Peyer's patch (tissue), 4 donors: ENCODE measurements around the gene GRB14.

Experiments
- POLR2A ChIP-seq, 2 donors: fragments of 450-650 bp; IDR thresholded peaks; one replicate each; pipeline ENCODE4 v1.5.1; 2017; ENCODE audit warnings: antibody characterized with exemption in 2 of 2, mild to moderate bottlenecking in 2 of 2, moderate library complexity in 2 of 2
- TF ChIP-seq, protein P1 (sequence below), 6 experiments: fragments of 450-650 bp in 4 of 6; fragments of 200-600 bp in 2 of 6; sonication (generic) in 1 of 6; IDR thresholded peaks; one replicate each; pipeline ENCODE4 v1.5.1; 2017 to 2019; ENCODE audit warnings: antibody characterized with exemption in 6 of 6, mild to moderate bottlenecking in 3 of 6, moderate library complexity in 1 of 6

- TF ChIP-seq, protein P1, sequence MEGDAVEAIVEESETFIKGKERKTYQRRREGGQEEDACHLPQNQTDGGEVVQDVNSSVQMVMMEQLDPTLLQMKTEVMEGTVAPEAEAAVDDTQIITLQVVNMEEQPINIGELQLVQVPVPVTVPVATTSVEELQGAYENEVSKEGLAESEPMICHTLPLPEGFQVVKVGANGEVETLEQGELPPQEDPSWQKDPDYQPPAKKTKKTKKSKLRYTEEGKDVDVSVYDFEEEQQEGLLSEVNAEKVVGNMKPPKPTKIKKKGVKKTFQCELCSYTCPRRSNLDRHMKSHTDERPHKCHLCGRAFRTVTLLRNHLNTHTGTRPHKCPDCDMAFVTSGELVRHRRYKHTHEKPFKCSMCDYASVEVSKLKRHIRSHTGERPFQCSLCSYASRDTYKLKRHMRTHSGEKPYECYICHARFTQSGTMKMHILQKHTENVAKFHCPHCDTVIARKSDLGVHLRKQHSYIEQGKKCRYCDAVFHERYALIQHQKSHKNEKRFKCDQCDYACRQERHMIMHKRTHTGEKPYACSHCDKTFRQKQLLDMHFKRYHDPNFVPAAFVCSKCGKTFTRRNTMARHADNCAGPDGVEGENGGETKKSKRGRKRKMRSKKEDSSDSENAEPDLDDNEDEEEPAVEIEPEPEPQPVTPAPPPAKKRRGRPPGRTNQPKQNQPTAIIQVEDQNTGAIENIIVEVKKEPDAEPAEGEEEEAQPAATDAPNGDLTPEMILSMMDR (IDR thresholded peaks at IDR 0.05), result no peak
- no peak for TF ChIP-seq POLR2A (IDR thresholded peaks at IDR 0.05)
These were observed 164.7 kb downstream of the GRB14 start for GRCh38 chr2:164456619-164457018.
